K562 (cell line): ENCODE results near the gene PPIL6. TPM values are rescaled to one million over a fixed set of nuclear protein-coding genes. Genes with fewer than 3 reads are reported as not detected.

Experiments
- CREB3L1 ChIP-seq: fragments of 450-650 bp; IDR thresholded peaks from 2 replicates; pipeline ENCODE4 v1.6.1; 2014; ENCODE audit warnings: low read depth, mild to moderate bottlenecking, moderate library complexity, borderline replicate concordance
- ETV5 ChIP-seq: sonication (generic); formaldehyde crosslinking; IDR thresholded peaks from 2 replicates; pipeline ENCODE4 v1.4.0; 2020; ENCODE audit warnings: low read depth, mild to moderate bottlenecking, missing genetic modification reagents
- HMG20B ChIP-seq: fragments of 250-450 bp; sonication (Bioruptor Pico); IDR thresholded peaks from 2 replicates; pipeline ENCODE4 v1.5.0; 2021; ENCODE audit warnings: mild to moderate bottlenecking
- KDM2B ChIP-seq: fragments of 250-450 bp; sonication (Bioruptor Pico); IDR thresholded peaks from 2 replicates; pipeline ENCODE4 v1.8.0; 2021; ENCODE audit warnings: mild to moderate bottlenecking, moderate library complexity
- MLX ChIP-seq, 2 experiments: fragments of 450-650 bp in 1 of 2; sonication (generic) in 1 of 2; formaldehyde crosslinking; conservative IDR thresholded peaks; 2 replicates each; pipeline versions ENCODE4 v1.4.0 to v1.8.1; 2020 to 2022; ENCODE audit warnings: mild to moderate bottlenecking in 1 of 2, missing genetic modification reagents in 1 of 2
- NFE2L1 ChIP-seq: fragments of 450-650 bp; IDR thresholded peaks from 2 replicates; pipeline ENCODE4 v1.6.1; 2016; ENCODE audit warnings: missing genetic modification characterization, low read depth, mild to moderate bottlenecking, missing compliant biosample characterization, moderate library complexity, borderline replicate concordance
- PHF20 ChIP-seq: fragments of 450-650 bp; IDR thresholded peaks from 2 replicates; pipeline ENCODE4 v1.6.1; 2018; ENCODE audit not compliant: partially characterized antibody
- SAFB2 ChIP-seq: fragments of 200-400 bp; formaldehyde crosslinking; IDR thresholded peaks from 2 replicates; pipeline ENCODE4 v1.6.1; 2018; ENCODE audit warnings: borderline replicate concordance, low read length, low read depth, moderate library complexity; ENCODE audit not compliant: severe bottlenecking
- TEAD4 ChIP-seq, 2 experiments: sonication (generic) in 1 of 2; formaldehyde crosslinking in 1 of 2; IDR thresholded peaks; 2 replicates each; pipeline versions ENCODE4 v1.6.1 to v1.8.0; 2012 to 2022; ENCODE audit warnings: borderline replicate concordance in 1 of 2, inconsistent platforms in 1 of 2, low read length in 1 of 2, mild to moderate bottlenecking in 1 of 2, missing genetic modification reagents in 1 of 2
- UBTF ChIP-seq, 2 experiments: IDR thresholded peaks; 2 replicates each; pipeline ENCODE4 v1.6.1; 2012; ENCODE audit warnings: improper control_type of control experiment in 2 of 2, low read depth in 2 of 2, low read length in 2 of 2, borderline replicate concordance in 1 of 2
- ZMIZ1 ChIP-seq, 2 experiments: fragments of 150-350 bp in 1 of 2; IDR thresholded peaks; 2 replicates each; pipeline ENCODE4 v1.6.1; 2012 to 2016; ENCODE audit warnings: low read depth in 2 of 2, low read length in 2 of 2, mild to moderate bottlenecking in 1 of 2, moderate library complexity in 1 of 2
- polyA plus RNA-seq, 8 experiments: library from polyadenylated mRNA; depleted of rRNA in 4 of 8; stranded (reverse) in 5 of 8; unstranded in 3 of 8; fragments of >200 nt; fragmentation: Nextera tagmentation in 2 of 8; fragmentation: Illumina TruSeq in 1 of 8; extraction: Ambion mirVana in 2 of 8; extraction: Trizol in 1 of 8; gene quantifications; 2 replicates each; pipeline versions ENCODE4 v1.2.1 to v1.2.3, GENCODE V29; 2011 to 2014; ENCODE audit warnings: inconsistent platforms in 1 of 8, missing spikeins in 1 of 8
- total RNA-seq, 7 experiments: library from RNA; depleted of rRNA in 6 of 7; stranded (reverse); fragments of >200 nt in 6 of 7; fragmentation: Illumina TruSeq in 2 of 7; extraction: Trizol in 2 of 7; gene quantifications; 2 replicates each; pipeline versions ENCODE4 v1.2.1 to v1.2.3, GENCODE V29; 2011 to 2021; ENCODE audit warnings: low replicate concordance in 1 of 7
- TF ChIP-seq, protein P1 (sequence below): sonication (generic); formaldehyde crosslinking; IDR thresholded peaks from 2 replicates; pipeline ENCODE4 v1.8.0; 2022; ENCODE audit warnings: mild to moderate bottlenecking, missing genetic modification reagents
- TF ChIP-seq, protein P2 (sequence below): IDR thresholded peaks from 2 replicates; pipeline ENCODE4 v1.6.1; 2016; ENCODE audit warnings: missing genetic modification characterization, missing compliant biosample characterization

Gene PPIL6
- total and polyA plus RNA-seq, 9 of the 15 experiments (the other 6 are each of a cell fraction or from before 2014, with no cell fraction given): 0.03 to 0.98 (median 0.41) TPM; not detected in 1

DNA sequence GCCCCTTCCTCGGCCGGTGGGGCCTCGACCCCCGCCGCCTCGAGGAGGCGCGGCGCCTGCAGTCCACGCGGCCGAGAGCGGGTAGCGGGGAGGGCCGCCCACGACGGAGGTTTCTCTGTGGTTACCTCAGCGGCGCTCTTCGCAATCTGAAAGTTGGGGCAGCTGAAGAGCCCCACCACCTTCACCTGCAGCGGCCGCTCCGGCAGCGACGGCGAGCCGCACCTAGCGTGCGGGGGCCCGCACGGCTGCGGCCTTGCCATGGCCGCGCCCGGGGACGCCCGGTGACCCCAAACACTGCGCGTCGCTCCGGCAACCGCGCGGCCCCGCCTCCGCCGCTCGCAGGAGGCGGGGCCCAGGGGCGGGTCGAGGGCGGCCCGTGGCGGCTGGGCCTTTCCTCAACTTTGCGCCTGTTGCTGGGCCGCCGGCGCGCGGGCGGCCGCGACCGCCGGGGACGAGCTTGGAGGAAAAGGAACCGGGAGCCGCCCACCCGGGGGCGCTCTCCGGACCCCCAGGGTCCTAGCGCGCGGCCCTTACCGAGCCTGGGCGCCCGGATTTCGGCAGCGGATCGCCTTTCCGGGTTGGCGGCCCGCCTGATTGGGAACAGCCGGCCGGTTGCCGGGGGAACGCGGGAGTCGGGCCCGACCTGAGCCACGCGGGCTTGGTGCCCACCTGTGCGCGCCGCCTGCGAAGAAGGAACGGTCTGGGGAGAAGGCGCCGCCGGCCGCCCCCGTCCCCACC lies at the start of gene PPIL6, which contains the start of gene SMPD2 (continued):
- TF ChIP-seq, protein P1, sequence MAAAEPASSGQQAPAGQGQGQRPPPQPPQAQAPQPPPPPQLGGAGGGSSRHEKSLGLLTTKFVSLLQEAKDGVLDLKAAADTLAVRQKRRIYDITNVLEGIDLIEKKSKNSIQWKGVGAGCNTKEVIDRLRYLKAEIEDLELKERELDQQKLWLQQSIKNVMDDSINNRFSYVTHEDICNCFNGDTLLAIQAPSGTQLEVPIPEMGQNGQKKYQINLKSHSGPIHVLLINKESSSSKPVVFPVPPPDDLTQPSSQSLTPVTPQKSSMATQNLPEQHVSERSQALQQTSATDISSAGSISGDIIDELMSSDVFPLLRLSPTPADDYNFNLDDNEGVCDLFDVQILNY: no peak
- TF ChIP-seq NFE2L1 (tag) (no peak), UBTF (IDR thresholded peaks at IDR 0.05; ENCODE audit: borderline replicate concordance in 1 of 2, low read depth in 2 of 2, low read length in 2 of 2) (peak in 1 of 2 experiments; percentile 13; a peak in 2 of 4 replicates), PHF20 (peak; percentile 64), ETV5 (CRISPR knock-in tag) (0 out of 2 replicates have a peak, but pooled peaks have one; percentile 5), ZMIZ1 (IDR thresholded peaks at IDR 0.05; ENCODE audit: low read depth in 2 of 2, low read length in 2 of 2) (no peak), TEAD4 (IDR thresholded peaks at IDR 0.05; ENCODE audit: low read length) (no peak), TEAD4 (CRISPR knock-in tag; IDR thresholded peaks at IDR 0.05; ENCODE audit: borderline replicate concordance) (peak; percentile 71; the same call in 1 of the 2 replicates), HMG20B (CRISPR knock-in tag) (no peak), CREB3L1 (peak; percentile 84; the same call in 1 of the 2 replicates), MLX (CRISPR knock-in tag; conservative IDR thresholded peaks at IDR 0.05) (peak in 1 of 2 experiments; percentile 62; a peak in 1 of 4 replicates), SAFB2 (no peak), KDM2B (CRISPR knock-in tag) (no peak)
- TF ChIP-seq, protein P2, sequence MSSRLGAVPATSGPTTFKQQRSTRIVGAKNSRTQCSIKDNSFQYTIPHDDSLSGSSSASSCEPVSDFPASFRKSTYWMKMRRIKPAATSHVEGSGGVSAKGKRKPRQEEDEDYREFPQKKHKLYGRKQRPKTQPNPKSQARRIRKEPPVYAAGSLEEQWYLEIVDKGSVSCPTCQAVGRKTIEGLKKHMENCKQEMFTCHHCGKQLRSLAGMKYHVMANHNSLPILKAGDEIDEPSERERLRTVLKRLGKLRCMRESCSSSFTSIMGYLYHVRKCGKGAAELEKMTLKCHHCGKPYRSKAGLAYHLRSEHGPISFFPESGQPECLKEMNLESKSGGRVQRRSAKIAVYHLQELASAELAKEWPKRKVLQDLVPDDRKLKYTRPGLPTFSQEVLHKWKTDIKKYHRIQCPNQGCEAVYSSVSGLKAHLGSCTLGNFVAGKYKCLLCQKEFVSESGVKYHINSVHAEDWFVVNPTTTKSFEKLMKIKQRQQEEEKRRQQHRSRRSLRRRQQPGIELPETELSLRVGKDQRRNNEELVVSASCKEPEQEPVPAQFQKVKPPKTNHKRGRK (tag): no peak
